BE2C (cell line): ENCODE results near the gene HSPB3.

Experiments
- DNase-seq: peaks from one replicate; pipeline ENCODE4 v3.0.0-alpha.2; 2020
- H3K27me3 ChIP-seq: fragments of 250-450 bp; sonication (Bioruptor Pico); 2 replicates; pipeline ENCODE4 v1.5.1; 2020; ENCODE audit warnings: mild to moderate bottlenecking
- H3K36me3 ChIP-seq: fragments of 250-450 bp; sonication (Bioruptor Pico); 2 replicates; pipeline ENCODE4 v1.5.1; 2020; ENCODE audit warnings: mild to moderate bottlenecking
- H3K4me1 ChIP-seq: fragments of 250-450 bp; sonication (Bioruptor Pico); 2 replicates; pipeline ENCODE4 v1.5.1; 2020
- H3K4me3 ChIP-seq: 2 replicates; pipeline ENCODE4 v1.5.1; 2011; ENCODE audit warnings: low read depth, low read length
- H3K9me3 ChIP-seq: fragments of 250-450 bp; sonication (Bioruptor Pico); 2 replicates; pipeline ENCODE4 v1.5.1; 2020
- CTCF ChIP-seq: IDR thresholded peaks from 2 replicates; pipeline ENCODE4 v1.5.1; 2012; ENCODE audit warnings: mild to moderate bottlenecking, low read depth, low read length

The HSPB3 gene

GRCh38 chr5:54450542-54450941, 5.0 kb upstream of the HSPB3 start:
- TF ChIP-seq CTCF: no peak
- Histone ChIP-seq H3K36me3 (no peaks in the 10 kb centered on the region), H3K27me3 (peaks cover 8% of the 10 kb centered on the region; the same call in 1 of the 2 replicates)

GRCh38 chr5:54453046-54453445, 2.5 kb upstream of the HSPB3 start:
- no peaks in the 10 kb centered on the region for H3K36me3 ChIP-seq
- no peak for DNase-seq
- H3K9me3 ChIP-seq: no peaks in the 10 kb centered on the region
- no peak for TF ChIP-seq CTCF
- H3K4me1 ChIP-seq: no peaks in the 10 kb centered on the region
- H3K27me3 ChIP-seq: peaks cover 19% of the 10 kb centered on the region; the same call in 1 of the 2 replicates
- H3K4me3 ChIP-seq: no peak overlapping the region

More at GRCh38 chr5:54450542-54450941, 5.0 kb upstream of the HSPB3 start:
- no peaks in the 10 kb centered on the region for H3K9me3 ChIP-seq
- no peak overlapping the region for H3K4me3 ChIP-seq
- DNase-seq: no peak
- no peaks in the 10 kb centered on the region for H3K4me1 ChIP-seq

DNA sequence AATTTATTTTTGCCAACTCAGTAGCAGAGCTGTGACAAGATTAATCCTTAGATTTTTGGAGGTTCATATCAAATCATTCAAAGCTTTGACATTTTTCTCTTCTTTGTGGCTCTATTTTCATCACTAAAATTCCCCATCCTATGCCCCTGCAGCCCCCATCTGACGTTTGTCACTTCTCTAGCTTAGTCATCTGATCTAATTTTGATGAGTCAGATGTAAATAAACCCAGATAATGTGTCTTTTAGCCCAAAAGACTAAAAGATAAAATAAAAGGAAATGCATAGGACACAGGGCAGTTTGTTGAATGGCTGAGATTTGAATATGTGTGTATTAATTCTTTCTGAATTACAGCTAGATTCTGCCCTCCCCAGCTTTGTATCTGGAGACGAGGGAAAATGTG, 897 bp upstream of the HSPB3 start:
- no peaks in the 10 kb centered on the region for H3K4me1 ChIP-seq
- no peak overlapping the region for H3K4me3 ChIP-seq
- peaks cover 19% of the 10 kb centered on the region for H3K27me3 ChIP-seq
- no peak for DNase-seq
- no peaks in the 10 kb centered on the region for H3K9me3 ChIP-seq
- no peaks in the 10 kb centered on the region for H3K36me3 ChIP-seq
- TF ChIP-seq CTCF: no peak

DNA sequence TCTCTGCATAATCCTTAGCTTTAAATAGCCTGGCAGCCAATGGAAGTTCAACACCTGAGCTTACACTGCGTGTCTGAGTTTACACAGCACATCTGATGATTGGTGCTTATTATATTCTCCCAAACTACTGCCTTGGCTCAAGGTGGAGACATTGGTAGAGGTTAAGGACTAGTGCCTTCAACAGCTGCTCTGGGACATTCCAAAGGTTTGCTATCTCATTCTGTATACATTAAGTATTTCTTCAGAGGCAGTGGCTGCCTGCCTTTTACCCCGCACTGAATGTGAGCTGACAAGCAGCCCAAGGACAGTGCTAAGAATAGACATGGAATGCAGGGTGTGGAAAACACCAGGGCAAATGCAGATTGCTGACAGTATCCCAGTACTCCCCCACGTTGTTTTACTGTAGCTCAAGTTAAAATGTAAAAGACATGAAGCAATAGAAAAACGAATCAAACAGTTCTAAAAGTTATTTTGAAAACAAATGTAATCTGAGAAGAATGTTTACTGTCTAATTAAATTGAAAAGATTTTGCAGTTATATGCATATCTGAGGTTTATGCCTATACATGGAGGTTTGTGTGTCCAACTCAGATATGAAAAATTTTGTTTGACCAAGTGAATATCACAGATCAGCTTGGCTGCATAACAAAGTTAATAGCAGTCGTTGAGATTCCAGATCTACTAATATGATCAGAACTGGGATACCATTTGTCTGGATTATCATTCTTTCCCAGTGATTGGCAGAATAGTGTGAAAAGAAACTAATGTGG, 1.8 kb downstream of the HSPB3 start:
- TF ChIP-seq CTCF: no peak
- no peak overlapping the region for H3K4me3 ChIP-seq
- H3K27me3 ChIP-seq: peaks cover 15% of the 10 kb centered on the region
- DNase-seq: no peak
- H3K36me3 ChIP-seq: no peaks in the 10 kb centered on the region
- no peaks in the 10 kb centered on the region for H3K4me1 ChIP-seq
- no peaks in the 10 kb centered on the region for H3K9me3 ChIP-seq

GRCh38 chr5:54458221-54458620, 2.7 kb downstream of the HSPB3 start:
- Histone ChIP-seq H3K36me3 (no peaks in the 10 kb centered on the region), H3K4me3 (no peak overlapping the region), H3K9me3 (no peaks in the 10 kb centered on the region), H3K27me3 (peaks cover 15% of the 10 kb centered on the region), H3K4me1 (no peaks in the 10 kb centered on the region)
- TF ChIP-seq CTCF: no peak
- DNase-seq: no peak

- no peak for TF ChIP-seq CTCF
- peaks cover 13% of the 10 kb centered on the region for H3K27me3 ChIP-seq
- no peak for DNase-seq
- no peaks in the 10 kb centered on the region for H3K36me3 ChIP-seq
- H3K4me1 ChIP-seq: no peaks in the 10 kb centered on the region
- H3K9me3 ChIP-seq: no peaks in the 10 kb centered on the region
- no peak overlapping the region for H3K4me3 ChIP-seq
Measured at GRCh38 chr5:54460181-54460919, 4.9 kb downstream of the HSPB3 start.
